ENCODE data around the gene SNX2. TPM values are rescaled to one million over a fixed set of nuclear protein-coding genes. Genes with fewer than 3 reads are reported as not detected.

Gene SNX2
- total RNA-seq, 1 experiment from 2014 or later, result 123 TPM

DNA sequence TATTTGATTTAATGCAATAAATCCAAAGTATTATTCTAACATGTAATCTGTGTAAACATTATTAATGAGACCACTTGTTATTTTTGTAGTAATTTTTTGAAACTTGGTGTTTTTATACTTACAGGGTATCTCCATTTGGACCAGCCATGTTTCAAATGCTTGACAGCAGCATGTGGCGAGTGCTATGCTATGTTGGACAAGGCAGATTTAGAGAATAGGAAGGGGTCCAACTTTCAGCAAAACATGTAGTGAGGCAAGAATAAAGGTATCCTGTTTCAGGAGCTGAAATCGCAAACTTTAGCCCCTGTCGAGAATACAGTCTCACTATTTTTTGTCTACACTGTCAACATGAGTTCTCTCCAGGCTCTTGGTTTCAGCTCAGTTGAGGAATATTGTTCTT, 104.2 kb downstream of the SNX2 start:
- Histone ChIP-seq H3K9me3 (no peaks in the 10 kb centered on the region), H3K4me3 (ENCODE audit: low read depth, low read length) (no peak overlapping the region), H3K27me3 (replicated peaks; ENCODE audit: control insufficient read depth, insufficient read depth, low read length) (no peaks in the 10 kb centered on the region), H3K36me3 (ENCODE audit: control insufficient read depth, insufficient read depth, low read length) (no peaks in the 10 kb centered on the region), H3K4me1 (no peaks in the 10 kb centered on the region)
- H3K9me3 Mint-ChIP-seq (ENCODE audit: unreplicated experiment), result no peaks in the 10 kb centered on the region
- no peak overlapping the region for H3K4me3 Mint-ChIP-seq (ENCODE audit: unreplicated experiment)
- peaks cover 13% of the 10 kb centered on the region for H3K36me3 Mint-ChIP-seq (ENCODE audit: insufficient read depth, unreplicated experiment)
- TF ChIP-seq, protein P1, sequence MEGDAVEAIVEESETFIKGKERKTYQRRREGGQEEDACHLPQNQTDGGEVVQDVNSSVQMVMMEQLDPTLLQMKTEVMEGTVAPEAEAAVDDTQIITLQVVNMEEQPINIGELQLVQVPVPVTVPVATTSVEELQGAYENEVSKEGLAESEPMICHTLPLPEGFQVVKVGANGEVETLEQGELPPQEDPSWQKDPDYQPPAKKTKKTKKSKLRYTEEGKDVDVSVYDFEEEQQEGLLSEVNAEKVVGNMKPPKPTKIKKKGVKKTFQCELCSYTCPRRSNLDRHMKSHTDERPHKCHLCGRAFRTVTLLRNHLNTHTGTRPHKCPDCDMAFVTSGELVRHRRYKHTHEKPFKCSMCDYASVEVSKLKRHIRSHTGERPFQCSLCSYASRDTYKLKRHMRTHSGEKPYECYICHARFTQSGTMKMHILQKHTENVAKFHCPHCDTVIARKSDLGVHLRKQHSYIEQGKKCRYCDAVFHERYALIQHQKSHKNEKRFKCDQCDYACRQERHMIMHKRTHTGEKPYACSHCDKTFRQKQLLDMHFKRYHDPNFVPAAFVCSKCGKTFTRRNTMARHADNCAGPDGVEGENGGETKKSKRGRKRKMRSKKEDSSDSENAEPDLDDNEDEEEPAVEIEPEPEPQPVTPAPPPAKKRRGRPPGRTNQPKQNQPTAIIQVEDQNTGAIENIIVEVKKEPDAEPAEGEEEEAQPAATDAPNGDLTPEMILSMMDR (IDR thresholded peaks at IDR 0.05; ENCODE audit: insufficient read depth in 1 of 2, low read depth in 1 of 2, low read length in 1 of 2, severe bottlenecking in 1 of 2, unreplicated experiment in 1 of 2), result no peak
- H3K4me1 Mint-ChIP-seq (ENCODE audit: low read depth, unreplicated experiment), result peaks cover 5% of the 10 kb centered on the region
- DNase-seq, result no peak
- no peak overlapping the region for H3K27ac Mint-ChIP-seq (ENCODE audit: unreplicated experiment)
- BruUV-seq (replicated peaks), result no TSS peak
- CTCF ChIA-PET, result no interaction called here
- no peaks in the 10 kb centered on the region for H3K27me3 Mint-ChIP-seq (ENCODE audit: insufficient read depth, unreplicated experiment)
- intact Hi-C loops (cut with micrococcal nuclease; ENCODE audit: unreplicated experiment), result no loop called here
- POLR2A ChIA-PET, result no interaction called here

Other genes with a start within 250 kb of the SNX2 start
- gene SNX24, start 70.5 kb downstream of the SNX2 start, total RNA-seq (2022), result 36.7 and 38.4 TPM in 2 replicates